CD4-positive, alpha-beta T cell treated with Interleukin-2 at 100 ng/mL for 4 hours (primary cell): Measurements from ENCODE around the gene FALEC.
"Not testable (repeated sequence)": the region's sequence is repeated elsewhere in the genome, so short reads cannot be mapped to it uniquely, and the experiment has no call there.

Experiments
- DNase-seq: peaks from one replicate; pipeline ENCODE4 v3.0.0-alpha.2; 2020; ENCODE audit warnings: low spot score

FALEC gene

DNA sequence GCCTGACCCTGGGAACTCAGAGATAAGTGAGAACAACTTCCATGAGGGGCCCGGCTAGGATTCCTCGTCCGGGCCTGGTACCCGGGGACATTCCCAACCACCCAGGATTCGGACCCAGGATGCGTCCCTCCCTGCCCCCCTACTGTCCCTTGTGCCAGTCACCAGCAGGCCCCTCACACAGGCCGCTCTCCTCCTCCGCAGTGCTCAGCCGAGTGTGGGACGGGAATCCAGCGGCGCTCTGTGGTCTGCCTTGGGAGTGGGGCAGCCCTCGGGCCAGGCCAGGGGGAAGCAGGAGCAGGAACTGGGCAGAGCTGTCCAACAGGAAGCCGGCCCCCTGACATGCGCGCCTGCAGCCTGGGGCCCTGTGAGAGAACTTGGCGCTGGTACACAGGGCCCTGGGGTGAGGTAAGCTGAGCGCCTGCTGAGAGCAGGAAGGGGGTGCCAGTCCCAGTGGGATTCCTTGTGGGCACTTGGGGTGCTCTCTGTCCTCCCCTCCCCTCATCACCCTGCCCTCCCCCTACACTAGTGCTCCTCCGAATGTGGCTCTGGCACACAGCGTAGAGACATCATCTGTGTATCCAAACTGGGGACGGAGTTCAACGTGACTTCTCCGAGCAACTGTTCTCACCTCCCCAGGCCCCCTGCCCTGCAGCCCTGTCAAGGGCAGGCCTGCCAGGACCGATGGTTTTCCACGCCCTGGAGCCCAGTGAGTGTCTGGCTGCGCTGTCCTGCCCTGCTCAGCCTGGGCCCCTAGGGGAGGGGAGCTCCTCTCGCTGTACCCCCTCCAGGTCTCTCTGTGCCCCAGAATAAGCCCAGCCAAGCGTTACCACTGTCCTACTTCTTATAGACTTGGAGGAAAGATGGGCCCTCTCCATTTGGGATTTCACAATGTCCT lies 43.5 kb downstream of the FALEC start:
- DNase-seq: no peak

DNA sequence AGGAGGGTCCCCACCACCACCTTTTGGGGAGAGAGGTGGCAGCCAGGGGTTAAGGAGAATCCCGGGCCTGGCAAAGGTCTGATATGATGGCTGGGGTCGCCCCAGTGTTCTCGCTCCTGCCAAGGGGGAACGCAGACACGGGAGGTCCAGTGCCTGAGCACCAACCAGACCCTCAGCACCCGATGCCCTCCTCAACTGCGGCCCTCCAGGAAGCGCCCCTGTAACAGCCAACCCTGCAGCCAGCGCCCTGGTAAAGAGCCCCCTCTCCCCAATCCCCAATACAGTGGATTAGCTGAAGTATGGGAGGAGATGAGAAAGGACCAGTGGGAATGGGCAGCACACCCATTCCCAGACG lies 44.1 kb downstream of the FALEC start:
- no peak for DNase-seq

DNA sequence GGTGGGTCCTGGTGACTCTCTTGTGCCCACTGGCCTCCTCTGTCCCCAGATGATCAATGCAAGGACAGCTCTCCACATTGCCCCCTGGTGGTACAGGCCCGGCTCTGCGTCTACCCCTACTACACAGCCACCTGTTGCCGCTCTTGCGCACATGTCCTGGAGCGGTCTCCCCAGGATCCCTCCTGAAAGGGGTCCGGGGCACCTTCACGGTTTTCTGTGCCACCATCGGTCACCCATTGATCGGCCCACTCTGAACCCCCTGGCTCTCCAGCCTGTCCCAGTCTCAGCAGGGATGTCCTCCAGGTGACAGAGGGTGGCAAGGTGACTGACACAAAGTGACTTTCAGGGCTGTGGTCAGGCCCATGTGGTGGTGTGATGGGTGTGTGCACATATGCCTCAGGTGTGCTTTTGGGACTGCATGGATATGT lies 44.5 kb downstream of the FALEC start:
- DNase-seq: peak; percentile 81

DNA sequence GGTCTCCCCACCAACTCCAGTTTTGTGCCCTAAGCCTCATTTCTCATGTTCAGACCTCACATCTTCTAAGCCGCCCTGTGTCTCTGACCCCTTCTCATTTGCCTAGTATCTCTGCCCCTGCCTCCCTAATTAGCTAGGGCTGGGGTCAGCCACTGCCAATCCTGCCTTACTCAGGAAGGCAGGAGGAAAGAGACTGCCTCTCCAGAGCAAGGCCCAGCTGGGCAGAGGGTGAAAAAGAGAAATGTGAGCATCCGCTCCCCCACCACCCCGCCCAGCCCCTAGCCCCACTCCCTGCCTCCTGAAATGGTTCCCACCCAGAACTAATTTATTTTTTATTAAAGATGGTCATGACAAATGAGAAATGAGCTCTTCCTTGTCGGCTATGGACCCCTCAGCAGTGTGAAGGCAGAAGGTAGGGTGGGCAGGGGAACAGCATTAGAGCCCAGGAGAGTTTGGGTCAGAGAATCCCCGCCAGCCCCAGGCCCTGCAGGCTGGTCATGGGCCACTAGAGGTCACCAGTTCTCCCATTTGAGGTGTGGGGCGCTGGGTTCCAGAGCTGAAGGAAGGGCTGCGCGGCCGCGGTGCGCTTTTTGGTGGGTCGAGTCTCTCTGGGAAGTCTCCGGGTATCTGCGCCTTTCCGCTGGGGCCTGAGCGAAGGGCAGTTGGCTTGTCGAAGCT lies 45.2 kb downstream of the FALEC start:
- peak; percentile 87 for DNase-seq

DNA sequence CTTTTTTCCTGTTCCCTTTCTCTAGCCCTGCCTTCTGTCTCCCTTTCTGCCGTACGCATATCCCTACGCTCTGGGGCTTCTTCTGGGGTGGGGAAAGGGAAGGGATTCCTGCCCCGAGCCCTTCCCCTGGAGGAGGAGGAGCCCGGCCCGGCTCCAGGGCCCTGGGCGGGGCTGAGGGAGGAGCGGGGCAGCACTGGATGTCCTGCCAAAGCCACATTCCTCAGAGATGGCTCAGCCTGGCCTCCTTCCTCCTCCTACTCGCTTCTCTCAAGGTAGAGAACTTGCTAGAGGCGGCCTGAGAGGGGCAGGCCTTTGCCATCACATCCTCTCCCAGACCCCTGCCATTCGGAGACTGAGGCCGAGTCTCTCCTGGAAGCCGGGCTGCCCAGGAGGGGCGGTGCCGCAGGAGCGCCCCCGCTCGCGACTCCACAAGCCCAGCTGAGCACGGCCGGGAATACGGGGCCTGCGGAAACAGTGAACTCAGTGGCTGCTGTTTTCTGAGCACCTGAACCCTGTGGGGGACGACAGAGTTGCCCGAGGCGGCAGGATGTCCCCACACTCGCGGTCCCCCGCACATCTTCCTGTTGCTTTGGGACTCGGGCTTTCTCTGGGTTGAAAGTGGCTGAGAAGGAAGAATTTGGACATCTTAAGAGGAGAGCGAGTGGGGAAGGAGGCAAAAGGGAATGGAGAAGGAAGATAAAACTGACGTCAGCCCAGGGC lies 45.9 kb downstream of the FALEC start:
- peak; percentile 65 for DNase-seq

DNA sequence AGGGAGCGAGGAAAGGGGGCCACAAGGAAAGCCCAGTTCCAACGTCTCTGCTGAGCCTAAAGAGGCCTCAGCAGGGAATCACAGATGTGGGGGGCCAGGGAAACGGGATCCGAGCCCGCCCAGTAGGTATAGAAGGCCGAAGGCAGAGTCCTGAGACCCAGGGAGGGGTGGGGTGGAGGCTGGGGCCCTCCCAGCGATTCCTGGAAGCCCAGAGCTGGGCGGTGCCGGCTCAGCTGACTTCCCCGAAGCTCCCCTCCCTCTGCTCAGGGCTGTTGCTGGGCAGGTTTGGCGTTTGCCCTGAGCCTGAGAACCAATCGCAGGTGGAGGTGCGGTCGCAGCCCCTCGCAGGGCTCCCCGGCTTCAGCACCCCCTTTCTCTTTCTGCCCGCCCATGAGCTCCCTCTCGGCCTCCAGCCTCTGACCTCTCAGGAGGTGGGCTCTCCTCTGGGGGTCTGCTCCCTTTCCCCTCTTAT lies 46.5 kb downstream of the FALEC start:
- peak; percentile 92 for DNase-seq

GRCh38 chr1:150562446-150563339 lies 47.1 kb downstream of the FALEC start:
- DNase-seq: peak; percentile 89

- DNase-seq: peak; percentile 86
These were observed 47.9 kb downstream of the FALEC start for GRCh38 chr1:150563340-150564038.

DNA sequence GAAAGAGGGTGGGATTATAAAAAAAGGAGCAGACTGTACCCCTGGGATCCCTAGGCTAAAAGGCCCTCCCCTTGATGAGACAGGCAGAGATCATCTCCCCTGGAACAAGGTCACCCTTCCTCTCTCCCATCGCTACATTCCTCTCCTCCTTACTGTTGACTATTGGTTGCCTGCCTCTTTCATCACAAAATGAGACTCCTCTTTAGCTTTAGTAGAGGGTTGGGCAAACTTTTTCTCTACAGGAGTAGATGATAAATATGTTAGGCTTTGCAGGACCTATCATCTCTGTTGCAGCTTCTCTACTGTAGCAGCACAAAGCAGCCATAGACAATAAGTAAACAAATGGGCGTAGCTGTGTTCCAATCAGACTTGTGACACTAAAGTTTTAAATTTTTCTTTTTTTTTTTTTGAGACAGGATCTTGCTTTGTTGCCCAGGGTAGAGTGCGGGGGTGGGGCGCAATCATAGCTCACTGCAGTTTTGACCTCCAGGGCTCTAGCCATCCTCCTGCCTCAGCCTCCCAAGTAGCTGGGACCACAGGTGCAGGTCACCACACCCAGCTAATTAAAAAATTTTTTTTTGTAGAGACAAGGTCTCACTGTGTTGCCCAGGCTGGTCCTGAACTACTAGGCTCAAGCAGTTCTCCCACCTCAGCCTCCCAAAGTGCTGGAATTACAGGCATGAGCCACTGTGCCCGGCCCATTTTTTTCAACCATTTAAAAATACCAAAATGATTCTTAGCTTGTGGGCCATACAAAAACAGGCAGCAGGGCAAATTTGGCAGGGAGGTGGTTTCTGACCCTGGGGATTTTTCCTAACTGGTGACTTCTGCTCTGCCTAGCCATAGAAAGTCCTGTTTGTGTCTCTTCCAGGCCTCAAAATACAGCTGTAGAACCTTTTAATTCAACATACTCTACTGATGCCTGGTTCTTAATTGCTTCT lies 48.8 kb downstream of the FALEC start:
- peak; percentile 59 for DNase-seq

GRCh38 chr1:150565240-150565991 lies 49.9 kb downstream of the FALEC start:
- not testable (repeated sequence) for DNase-seq

DNA sequence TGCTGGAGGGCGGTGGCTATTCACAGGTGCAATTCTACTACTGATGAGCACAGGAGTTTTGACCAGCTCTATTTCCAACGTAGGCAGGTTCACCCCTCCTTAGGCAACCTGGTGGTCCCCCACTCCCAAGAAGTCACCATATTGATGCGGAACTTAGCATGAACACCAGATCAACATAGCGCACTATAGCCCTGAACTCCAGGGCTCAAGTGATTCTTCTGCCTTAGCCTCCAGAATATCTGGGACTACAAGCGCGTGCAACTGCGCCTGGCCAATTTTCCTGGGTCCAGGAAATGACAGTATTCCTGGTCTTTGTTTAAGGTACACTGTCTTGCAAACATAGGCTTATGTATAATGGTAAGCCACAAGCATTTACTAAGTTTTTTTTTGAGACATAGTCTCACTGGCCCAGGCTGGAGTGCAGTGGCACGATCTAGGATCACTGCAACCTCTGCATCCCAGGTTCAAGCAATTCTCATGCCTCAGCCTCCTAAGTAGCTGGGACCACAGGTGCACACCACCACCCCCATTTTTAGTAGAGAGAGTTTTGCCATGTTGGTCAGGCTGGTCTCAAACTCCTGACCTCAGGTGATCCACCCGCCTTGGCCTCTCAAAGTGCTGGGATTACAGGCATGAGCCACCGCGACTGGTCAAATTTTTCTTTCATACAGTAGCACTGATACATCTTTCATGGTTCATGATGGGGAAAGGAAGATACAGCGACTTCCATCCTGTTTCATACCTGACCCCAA lies 51.2 kb downstream of the FALEC start:
- DNase-seq: no peak

DNA sequence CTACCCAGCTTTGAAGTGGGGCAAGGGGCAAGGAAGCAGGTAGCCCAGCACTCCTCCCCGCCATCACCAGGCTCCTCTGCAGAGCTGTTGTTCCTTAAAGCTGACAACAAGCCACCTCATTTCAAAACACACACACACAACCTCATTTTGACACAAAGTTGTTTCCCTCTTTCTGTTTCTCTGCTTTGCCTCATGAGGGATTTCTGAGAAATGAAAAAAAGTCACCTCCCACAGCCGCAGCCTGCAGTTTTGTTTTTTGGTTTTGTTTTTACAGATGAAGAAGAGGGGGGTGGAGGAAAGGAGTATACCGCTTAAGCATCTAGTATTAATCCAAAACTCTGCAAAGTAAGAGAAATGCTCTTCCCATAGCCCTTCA lies 51.8 kb downstream of the FALEC start:
- DNase-seq: peak; percentile 90

DNA sequence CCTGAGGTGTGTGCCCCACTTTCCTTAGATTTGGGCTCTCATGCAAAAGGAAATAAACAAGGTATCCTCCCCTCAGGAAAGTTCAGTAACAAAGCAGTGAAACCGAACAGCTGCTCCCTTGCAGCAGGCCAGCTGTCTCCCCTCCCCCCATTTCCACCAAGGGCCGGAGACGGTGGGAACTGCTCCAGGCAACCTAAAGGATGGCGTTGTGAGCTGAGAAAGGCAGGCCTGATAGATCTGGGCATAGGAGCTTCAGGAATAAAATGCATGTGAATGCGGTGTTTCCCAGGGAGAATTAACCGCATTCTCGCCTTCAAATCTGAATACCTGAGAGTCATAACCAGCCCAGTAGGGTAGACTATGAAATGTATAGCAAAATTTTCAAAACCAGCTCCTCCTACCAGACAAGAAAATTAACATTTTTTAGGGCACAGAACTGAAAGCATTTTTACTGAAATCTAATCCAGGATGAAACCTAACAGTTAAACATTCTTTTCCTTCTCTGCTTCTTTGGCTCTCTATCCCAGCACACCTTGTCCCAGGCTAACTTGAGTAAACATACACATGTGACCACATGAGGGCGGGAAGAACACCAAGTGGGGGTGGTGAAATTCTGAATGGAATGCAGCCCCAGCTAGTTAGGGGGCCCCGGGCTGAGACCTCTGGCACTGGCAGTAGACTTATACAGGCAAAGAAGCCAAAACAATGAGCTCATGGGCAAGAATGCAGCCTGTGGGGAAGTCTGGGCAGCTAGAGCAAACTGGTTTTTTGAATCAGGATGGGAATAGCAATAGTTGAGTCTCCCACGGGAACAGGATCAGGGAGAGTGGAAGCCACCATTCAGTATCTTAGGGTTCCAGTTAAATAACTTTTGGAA lies 52.4 kb downstream of the FALEC start:
- DNase-seq: peak; percentile 42

GRCh38 chr1:150568594-150568966 lies 53.0 kb downstream of the FALEC start:
- no peak for DNase-seq

DNA sequence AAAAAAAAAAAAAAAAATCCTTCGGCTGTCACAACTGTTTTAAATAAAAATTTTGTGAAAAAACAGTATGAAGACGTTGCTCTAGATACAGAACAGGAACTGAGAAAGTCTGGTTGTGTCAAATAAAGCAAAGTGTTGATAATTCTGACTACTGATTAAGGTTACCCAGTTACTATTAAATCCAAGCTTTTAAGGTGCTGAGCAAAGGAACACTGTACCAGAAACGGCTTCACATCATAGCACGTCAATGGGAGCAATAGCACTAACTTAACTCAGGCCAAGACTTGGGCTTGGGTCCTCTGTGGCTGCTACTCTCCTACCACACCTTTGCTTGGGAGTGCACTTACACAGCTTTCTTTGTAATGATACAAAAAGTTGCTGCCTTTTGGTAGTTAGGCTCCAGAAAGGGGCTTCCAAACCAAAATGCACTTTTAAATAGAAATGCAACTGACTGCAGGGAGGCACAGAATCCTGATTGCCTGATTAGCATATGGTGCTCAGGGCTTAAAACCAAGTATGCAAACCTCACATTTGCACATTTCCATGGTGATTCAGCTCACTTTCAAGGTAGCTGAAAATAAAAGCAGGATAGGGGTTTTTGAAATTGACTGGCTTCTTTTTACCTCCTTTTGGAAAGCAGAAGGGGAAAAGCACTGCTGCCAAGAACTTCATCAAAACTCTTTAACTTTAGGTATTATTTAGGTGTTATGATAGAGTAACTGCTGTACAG lies 57.5 kb downstream of the FALEC start:
- peak; percentile 31 for DNase-seq

DNA sequence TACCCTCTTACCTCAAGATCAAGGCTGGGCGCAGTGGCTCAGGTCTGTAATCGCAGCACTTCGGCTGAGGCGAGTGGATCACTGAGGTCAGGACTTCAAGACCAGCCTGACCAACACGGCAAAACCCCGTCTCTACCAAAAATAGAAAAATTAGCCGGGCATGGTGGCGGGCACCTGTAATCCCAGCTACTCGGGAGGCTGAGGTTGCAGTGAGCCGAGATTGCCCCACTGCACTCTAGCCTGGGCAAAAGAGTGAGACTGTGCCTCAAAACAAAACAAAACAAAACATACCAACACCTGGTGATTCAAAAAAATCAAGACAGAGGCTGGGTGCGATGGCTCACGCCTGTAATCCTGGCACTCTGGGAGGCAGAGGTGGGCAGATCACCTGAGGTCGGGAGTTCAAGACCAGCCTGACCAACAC lies 58.1 kb downstream of the FALEC start:
- peak; percentile 30 for DNase-seq
